GM18867 (cell line): ENCODE data around the gene IL12RB2.
A peak's percentile ranks its signal among the peaks of the same experiment; 100 is the strongest.
"Not testable (repeated sequence)": the region's sequence is repeated elsewhere in the genome, so short reads cannot be mapped to it uniquely, and the experiment has no call there.

Experiments used
- ATAC-seq: cut with Tn5 transposase; IDR thresholded peaks from one replicate; pipeline ENCODE4 v1.9.1; 2021; ENCODE audit warnings: mild to moderate bottlenecking, moderate library complexity; ENCODE audit not compliant: unreplicated experiment

The IL12RB2 gene

DNA sequence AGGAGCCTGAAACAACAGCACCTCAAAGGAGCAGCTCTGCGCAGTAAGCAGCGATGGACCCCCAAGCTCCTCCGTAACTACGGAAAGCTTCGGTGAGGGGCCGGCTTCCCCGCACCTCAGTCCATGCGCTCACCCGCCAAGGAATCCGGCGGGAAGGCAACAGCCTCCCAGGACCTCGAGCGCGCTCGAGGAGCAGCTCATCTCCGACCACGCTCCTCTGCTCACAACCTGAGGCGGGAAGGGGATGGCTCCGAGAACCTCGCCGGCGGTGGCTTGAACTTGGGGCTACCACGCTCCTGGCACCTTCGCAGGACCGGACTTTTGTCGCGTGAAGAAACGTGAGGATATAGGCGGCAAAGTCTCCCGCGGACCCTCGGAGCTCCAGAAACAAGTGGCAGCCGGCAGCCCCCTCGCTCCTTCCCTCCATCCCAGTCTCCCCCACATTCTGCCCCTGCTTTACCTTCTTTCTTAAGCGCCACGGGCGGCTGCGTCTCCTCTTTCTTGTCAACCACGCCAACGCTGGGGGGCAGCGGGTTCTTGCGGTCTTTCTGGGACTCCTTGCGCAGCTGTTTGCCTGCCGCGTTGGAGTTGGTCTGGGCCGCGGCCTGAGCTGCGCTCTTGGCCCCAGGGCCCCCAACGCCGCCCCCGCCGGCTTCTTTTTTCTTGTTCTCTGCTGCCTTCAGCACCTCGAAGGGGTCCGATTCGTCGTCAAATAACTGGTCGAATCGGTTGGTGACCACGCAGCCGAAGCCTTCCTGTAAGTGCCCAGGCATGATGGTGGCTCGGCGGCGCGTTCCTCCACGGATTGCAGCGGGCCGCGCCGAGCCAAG is 122.1 kb downstream of the IL12RB2 start:
- peak; percentile 4 for ATAC-seq

DNA sequence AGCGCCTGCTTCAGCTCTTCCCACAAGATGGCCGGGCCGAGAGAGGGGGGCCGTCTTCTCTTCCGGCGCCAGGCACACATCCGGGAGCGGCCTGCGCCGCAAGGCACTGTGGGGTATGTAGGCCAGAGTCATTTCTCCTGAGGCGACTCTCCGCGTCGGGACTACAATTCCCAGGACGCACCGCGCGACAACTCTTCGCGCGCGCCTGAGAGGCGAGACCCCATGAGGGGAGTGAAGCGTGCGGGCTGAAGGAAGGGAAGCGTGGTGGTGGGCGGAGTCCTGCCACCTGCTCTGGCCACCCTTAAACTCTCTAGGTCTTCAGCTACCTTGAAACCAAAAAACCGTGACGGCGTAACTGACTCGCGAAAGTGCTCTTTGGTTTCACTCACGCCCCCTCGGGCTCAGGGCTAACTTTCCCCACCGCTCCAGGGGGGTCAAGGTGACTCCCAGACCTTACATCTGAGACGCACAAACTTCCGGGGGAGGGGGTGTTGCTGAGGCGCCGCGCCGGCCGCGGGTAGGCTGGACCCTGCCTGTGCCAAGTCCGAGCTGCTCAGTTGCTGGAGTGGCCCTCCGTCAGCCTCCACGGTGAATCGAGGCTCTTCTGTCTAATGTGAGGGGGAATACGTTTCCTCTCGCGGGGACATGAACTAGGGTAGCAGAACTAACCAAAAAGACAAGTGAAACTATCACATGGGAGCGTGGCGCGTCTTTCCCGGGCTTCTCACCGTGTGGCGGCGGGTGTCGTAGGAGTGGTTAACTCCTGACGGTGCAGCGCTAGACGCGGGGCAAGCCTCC is 122.9 kb downstream of the IL12RB2 start, which contains the start of gene SERBP1:
SERBP1 (minus strand) TSS at position 45 of the 798 bp plus-strand sequence. CDS start 102 bp downstream, outside the sequence.
- ATAC-seq = peak; percentile 81

DNA sequence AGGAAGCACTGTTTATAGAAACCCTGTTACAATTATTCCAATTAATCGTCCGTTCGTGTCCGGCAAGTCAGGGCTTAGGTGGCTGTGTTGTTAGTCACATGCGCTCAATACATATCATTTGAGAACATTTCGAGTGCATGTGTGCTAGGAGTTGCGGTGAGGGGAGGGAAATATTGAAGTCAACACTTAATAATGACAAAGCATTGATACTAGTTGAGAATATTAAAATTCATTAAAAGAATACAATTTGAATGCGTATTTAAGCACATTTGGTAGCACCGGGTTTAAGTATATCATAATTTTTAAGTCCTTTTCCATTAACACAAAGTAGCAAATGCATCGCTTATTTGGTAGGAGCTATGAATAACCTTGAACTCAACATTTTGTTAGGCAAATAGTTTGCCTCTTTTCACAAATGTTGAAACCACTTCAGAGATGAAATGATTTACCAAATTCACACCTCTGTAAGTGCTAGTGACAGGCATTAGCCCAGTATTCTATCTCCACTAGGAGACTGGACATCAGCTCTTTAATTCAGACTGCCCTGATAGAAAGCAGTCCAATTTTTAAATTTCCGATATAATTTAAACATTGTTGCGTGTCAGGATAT is 123.6 kb downstream of the IL12RB2 start:
- ATAC-seq = peak; percentile 15

DNA sequence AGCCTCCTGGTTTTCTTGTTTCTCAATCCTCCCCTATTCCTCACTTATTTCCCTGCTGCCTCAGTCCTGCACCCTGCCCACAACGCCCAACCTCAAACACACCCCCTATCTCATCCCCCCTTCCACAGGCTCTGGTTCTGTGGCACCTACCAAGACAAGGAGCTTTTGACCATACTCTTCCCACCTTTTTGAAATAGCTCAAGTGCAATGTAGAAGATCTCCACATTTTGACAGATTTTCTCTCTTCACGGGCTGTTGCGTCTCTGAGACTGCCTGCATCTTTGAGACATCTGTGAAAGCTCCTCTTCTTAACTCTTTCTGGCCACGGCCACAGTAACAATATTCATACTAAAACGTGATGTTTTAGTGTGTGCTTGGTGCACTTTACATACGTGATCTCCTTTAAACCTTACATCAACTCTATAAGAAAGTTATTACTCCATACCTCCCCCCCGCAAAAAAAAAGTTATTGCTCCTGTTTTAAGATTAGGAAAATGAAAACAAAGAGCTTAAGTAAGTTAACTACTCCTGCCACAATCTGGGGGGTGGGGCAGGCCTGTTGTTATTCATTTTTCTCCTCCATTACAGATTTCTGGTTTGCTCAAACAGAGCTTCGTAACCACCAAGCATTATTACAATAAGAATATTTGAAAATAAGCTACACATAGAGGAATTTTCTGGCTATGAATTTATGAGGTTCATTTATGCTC is 124.4 kb downstream of the IL12RB2 start:
- ATAC-seq = no peak

DNA sequence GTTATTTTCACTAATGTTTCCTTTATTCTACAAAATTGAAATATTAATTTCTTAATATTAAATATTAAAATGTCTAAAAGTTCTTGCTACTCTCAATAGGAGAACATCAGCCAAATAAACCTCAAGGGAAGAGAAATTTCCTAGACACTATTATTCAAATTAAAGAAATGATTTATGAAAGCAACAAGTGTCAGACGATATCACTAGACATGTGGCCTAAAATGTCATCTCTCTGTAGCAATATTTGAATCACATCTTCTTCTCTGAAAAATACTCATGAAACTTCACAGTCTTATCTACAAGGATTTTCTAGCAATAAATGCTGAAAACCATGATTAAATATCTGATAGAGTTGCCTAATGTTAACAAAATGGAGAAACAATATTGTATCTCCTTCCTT is 125.1 kb downstream of the IL12RB2 start:
- no peak for ATAC-seq

DNA sequence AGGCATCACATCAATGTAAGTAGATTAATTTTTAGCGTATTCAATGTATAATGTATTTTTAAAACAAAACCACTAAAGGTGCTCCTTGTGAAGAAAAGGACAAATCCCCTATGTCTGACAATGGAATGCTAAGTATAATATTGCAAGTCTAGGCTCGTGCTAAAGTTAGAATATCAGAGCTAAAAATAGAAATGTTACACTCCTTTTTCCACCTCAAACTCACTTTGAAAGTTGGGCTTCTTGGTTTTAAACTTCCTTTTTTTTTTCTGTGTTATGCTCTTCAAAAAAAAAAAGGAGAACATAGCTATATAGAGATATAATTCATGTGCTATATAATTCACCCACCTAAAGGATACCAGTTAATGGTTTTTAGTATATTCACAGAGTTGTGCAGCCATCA is 126.2 kb downstream of the IL12RB2 start:
- ATAC-seq = no peak

DNA sequence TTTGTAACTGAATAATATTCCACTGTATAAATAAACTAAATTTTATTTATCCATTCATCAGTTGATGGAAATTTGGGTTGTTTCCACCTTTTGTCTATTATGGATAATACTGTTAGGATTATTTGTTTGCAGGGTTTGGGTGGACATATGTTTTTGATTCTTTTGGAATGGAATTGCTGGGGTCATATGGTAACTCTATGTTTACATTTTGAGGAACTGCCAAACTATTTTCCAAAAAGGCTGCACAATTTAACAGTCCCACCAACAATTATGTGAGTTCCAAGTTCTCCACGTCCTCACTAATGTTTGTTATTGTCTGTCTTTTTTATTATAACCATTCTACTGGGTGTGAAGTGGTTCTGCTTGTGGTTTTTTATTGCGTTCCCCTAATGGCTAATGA is 126.8 kb downstream of the IL12RB2 start:
- ATAC-seq = no peak

DNA sequence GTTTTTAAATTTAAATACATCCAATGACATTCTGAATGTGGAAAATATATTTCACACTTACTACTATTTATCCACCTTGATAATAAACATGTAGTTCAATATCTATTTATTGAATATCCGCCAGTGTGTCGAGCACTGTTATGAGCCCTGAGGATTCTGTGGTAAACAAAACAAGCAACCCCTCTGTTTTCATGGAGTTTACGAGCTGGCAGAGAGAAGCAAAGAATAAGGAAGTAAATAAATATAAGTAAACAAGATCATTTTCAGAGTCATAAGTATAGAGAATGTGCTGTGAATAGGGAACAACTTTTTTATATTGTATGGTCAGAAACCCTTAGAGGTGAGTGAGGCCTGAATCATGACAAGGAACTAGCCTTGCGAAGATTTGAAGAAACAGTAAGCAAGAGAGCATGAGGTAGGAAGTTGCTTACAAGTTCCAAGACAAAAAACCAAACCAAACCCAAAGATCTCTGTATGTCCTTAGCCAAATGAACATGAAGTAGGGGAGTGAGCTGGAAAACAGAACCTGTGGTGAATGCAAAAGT is 128.9 kb downstream of the IL12RB2 start:
- ATAC-seq = no peak

DNA sequence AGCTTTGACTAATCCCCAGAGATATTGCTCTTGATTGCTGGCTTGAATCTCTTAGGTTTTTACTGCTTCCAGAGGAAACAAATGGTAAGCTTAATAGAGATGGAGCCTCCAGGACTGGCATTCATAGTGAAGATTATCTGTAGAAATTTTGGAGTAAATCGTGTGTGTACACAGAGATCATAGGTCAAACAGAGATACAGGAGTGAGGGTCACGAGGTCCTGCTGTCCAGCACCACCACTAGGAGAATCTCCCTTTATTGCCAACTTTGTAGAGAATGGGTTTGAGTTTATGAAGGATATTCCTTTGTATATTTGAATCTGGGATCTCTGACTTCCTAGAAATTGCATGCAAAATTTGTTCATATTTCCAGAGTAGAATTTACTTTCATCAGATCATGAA is 130.3 kb downstream of the IL12RB2 start:
- no peak for ATAC-seq

DNA sequence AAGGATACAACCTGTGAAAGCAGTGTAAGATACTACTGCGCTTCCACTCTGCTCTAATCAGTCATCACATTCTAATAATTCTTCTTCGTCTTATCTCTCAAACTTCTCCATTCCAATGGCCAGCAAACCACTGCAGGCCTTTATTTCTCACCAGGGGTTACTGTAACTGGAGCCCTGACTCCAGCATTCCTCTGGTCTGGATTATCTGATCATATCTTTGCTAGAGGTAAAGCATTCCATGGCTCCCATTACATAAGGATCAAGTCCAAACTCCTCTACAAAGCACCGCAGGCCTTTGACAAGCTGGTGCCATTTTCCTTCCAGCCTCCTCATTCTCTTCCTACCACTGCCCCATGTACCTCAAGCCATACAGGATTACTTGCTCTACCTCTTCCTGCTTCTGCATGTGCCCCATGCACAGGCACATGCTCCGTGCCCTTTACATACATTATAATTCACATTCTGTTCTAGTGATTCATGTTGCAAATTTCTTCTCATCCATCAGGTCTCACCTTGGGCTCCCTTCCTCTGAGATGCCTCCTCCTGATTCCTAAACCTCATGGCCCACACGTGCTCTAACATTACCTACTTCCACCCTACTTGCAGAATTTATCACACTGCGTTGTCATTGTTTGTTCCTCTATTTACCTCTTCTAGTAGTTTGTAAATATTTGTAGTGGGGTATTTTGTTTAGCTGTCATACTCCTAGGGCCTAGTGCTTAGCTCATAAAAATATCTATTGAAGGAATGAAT is 131.8 kb downstream of the IL12RB2 start:
- no peak for ATAC-seq

DNA sequence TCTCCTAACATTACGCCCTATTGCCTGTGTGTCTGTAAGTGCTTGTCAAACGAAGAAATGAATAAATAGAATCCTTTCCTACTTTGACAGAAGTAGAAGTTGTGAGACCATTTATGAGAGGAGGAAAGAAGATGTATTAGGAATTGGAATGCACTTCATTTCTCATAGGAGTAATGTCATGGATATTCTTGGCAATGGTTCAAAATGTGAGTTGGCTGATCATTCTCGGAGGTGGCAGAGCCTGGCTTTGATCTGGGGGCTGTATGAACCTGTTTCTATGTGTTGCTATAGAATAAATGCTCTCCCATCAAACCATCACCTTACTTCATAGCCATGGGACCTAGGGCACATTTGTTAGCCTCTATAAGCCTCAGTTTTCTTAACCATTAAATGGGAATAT is 132.7 kb downstream of the IL12RB2 start:
- ATAC-seq = no peak

DNA sequence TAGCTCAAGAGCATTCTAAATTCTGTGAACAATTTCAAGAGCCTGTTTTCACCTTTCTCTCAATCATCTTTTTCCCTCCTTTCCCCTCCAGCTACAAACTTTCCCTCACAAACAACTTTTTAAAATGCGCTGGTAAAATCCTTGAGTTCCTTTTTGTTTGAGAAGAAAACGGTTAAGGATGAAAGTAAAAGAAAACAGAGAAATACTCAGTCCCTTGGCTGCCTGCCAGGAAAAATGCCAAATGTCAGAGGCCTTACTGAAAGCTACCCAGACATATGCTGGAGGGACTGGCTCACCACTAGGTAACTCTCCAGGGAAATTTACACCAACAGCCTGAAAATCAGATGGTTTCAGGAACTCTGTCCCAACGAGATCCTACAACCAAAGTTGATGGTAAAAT is 133.5 kb downstream of the IL12RB2 start:
- peak; percentile 65 for ATAC-seq

DNA sequence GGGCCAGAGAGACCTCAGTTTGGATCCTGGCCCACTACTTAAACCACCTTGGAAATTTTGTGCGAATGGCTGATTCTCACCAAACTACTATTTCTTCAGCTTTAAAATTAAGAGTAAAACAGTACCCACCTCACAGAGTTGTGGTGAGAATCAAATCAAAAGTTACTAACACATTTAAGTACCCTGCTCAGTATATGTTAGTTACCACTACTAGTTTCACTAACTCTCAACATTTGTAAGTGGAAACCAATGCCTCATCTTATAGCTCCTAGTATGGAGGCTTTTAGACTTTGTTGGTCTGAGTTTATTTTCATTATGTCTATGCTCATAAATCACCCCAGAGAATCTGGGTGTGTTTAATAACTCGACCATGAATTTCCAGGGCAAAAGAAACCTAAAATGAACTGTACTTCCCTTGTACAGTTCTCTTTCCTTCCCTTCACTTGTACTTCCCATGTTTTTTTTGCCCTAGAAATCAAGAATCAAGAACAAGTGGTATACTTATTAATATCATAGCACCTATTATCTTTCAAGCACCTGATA is 134.1 kb downstream of the IL12RB2 start:
- ATAC-seq = peak; percentile 54

DNA sequence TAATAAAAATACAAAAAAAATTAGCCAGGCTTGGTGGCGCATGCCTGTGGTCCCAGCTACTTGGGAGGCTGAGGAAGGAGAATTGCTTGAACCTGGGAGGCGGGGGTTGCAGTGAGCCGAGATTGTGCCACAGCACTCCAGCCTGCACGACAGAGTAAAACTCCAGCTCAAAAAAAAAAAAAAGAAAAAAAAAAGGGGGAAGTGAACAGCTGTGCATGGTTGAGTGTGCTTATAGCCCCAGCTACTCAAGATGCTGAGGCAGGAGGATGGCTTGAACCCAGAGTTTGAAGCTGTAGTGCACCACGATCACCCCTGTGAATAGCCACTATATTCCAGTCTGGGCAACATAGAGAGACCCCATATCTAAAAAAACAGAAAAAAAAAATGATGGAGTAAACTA is 138.3 kb downstream of the IL12RB2 start:
- ATAC-seq = not testable (repeated sequence)
